OCI-LY1 (cell line): ENCODE results near the gene BTBD2.

ENCODE experiments used
- EZH2 ChIP-seq: fragments of 200-600 bp; sonication (generic), shearing (Covaris generic); IDR thresholded peaks from 2 replicates; pipeline ENCODE4 v1.8.0; 2017; ENCODE audit warnings: borderline replicate concordance, mixed run types, mild to moderate bottlenecking, antibody characterized with exemption, low read length, moderate library complexity, mixed read lengths
- TF ChIP-seq, protein P1 (sequence below): fragments of 200-600 bp; sonication (generic), shearing (Covaris generic); IDR thresholded peaks from 2 replicates; pipeline ENCODE4 v1.5.1; 2017; ENCODE audit warnings: mild to moderate bottlenecking, antibody characterized with exemption, low read length, moderate library complexity, mixed read lengths

- TF ChIP-seq, protein P1, sequence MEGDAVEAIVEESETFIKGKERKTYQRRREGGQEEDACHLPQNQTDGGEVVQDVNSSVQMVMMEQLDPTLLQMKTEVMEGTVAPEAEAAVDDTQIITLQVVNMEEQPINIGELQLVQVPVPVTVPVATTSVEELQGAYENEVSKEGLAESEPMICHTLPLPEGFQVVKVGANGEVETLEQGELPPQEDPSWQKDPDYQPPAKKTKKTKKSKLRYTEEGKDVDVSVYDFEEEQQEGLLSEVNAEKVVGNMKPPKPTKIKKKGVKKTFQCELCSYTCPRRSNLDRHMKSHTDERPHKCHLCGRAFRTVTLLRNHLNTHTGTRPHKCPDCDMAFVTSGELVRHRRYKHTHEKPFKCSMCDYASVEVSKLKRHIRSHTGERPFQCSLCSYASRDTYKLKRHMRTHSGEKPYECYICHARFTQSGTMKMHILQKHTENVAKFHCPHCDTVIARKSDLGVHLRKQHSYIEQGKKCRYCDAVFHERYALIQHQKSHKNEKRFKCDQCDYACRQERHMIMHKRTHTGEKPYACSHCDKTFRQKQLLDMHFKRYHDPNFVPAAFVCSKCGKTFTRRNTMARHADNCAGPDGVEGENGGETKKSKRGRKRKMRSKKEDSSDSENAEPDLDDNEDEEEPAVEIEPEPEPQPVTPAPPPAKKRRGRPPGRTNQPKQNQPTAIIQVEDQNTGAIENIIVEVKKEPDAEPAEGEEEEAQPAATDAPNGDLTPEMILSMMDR, result no peak
- TF ChIP-seq EZH2, result no peak
These were observed 27.2 kb upstream of the BTBD2 start for GRCh38 chr19:2042485-2043250.
